Pancreas (tissue), 10 donors: Measurements from ENCODE around the gene EHBP1. TPM values are rescaled to one million over a fixed set of nuclear protein-coding genes. Genes with fewer than 3 reads are reported as not detected.

Source experiments
- ATAC-seq, 4 donors: fragments of 200-7000 bp; cut with Tn5 transposase; one replicate each; pipeline versions ENCODE4 v1.8.0 to v1.9.1; 2020; ENCODE audit warnings: mild to moderate bottlenecking in 4 of 4, moderate library complexity in 4 of 4
- DNase-seq, 6 donors: peaks; one replicate each; pipeline ENCODE4 v3.0.0-alpha.2; 2020
- FAIRE-seq: peaks from 2 replicates; lab custom pipeline; 2012; peaks lifted over from hg19 to GRCh38; lab: Jason Lieb, UNC
- H3K27ac ChIP-seq, 4 donors: fragments of 200-600 bp; sonication (generic); 1 replicate in 3 of 4; 2 replicates in 1 of 4; pipeline versions ENCODE4 v1.5.0 to v1.8.0; 2020
- H3K27me3 ChIP-seq, 4 donors: fragments of 200-600 bp; one replicate each; pipeline ENCODE4 v1.8.0; 2021
- H3K36me3 ChIP-seq, 3 donors: fragments of 200-600 bp; sonication (generic) in 1 of 3; one replicate each; pipeline versions ENCODE4 v1.5.0 to v1.8.0; 2020 to 2021
- H3K4me1 ChIP-seq, 3 donors: fragments of 200-600 bp; one replicate each; pipeline ENCODE4 v1.8.0; 2021
- H3K4me3 ChIP-seq, 4 donors: fragments of 200-600 bp; sonication (generic) in 2 of 4; one replicate each; pipeline versions ENCODE4 v1.5.0 to v1.8.0; 2020 to 2021
- H3K9me3 ChIP-seq, 4 donors: fragments of 200-600 bp; one replicate each; pipeline ENCODE4 v1.8.0; 2021
- WGBS, 2 donors: extraction: QIAGEN DNeasy Blood & Tissue Kit; methylation state at CpG; one replicate each; pipeline ENCODE4 v1.1.7; 2013; 5-methylcytosine and 5-hydroxymethylcytosine counted together
- intact Hi-C, 3 donors: fragments of 100-400 bp; cut with DNase I; formaldehyde crosslinking; loops; one replicate each; pipeline versions ENCODE4 v1.11.1 to v1.14.2; 2022
- polyA plus RNA-seq, 2 donors: library from polyadenylated mRNA; stranded (reverse); fragments of 200-250 nt; gene quantifications; one replicate each; pipeline ENCODE4 v1.2.3, GENCODE V29; 2013
- total RNA-seq, 6 donors: library from RNA; stranded (reverse); fragmentation: NEBNext Ultra II Directional in 4 of 6; extraction: Animal tissue kit (Norgen Biotek cat#: 25700) in 4 of 6; gene quantifications; one replicate each; pipeline versions ENCODE4 v1.2.1 to v1.2.4, GENCODE V29; 2021 to 2023
- TF ChIP-seq, protein P1 (sequence below), 4 donors: fragments of 200-600 bp; sonication (generic) in 3 of 4; IDR thresholded peaks; one replicate each; pipeline versions ENCODE4 v1.5.0 to v1.8.0; 2021; ENCODE audit warnings: antibody characterized with exemption in 4 of 4
- donor health status: healthy with polysubstance abuse.
- donor health status: DM: no; HTN: no; CAD: no; lungs with moderate emphysema.
- donor health status: DM: no; HTN: no; CAD: no.
- donor health status: control.
- donor health status: control.
- donor health status: Bipolar disorder and iron deficiency.
- donor health status: DM: yes; HTN: yes; CAD: no.
- donor health status: DM: no; HTN: no; CAD: no.
- donor health status: DM: no; HTN: no; CAD: no.
- donor health status: DM: yes; HTN: yes; CAD: no.

Gene EHBP1
- total and polyA plus RNA-seq, 8 donors, result 7.1 to 34.6 (median 21.1) TPM

DNA sequence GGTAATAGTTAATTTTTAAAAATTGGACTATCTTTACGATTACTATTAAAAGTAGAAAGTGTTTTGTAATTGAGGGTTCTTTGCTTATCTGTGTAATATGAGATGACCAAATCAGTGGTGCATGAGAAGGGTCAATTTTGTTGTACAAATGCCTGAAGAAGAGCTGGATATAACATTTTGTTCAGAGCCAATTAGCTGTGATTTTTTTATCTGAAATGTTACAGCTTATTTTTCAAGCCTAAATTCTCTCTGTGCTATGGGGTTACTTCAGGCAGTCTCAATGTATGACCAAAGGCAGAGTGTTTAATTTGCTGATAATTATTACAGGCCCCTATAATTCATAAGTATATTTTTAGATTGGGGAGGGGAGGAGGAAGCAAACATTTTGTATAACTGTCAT is 386.9 kb downstream of the EHBP1 start:
- Histone ChIP-seq H3K9me3 (no peaks in the 10 kb centered on the region), H3K27me3 (no peaks in the 10 kb centered on the region), H3K27ac (no peak overlapping the region), H3K4me3 (no peak overlapping the region), H3K4me1 (no peaks in the 10 kb centered on the region), H3K36me3 (no peaks in the 10 kb centered on the region)
- TF ChIP-seq, protein P1, sequence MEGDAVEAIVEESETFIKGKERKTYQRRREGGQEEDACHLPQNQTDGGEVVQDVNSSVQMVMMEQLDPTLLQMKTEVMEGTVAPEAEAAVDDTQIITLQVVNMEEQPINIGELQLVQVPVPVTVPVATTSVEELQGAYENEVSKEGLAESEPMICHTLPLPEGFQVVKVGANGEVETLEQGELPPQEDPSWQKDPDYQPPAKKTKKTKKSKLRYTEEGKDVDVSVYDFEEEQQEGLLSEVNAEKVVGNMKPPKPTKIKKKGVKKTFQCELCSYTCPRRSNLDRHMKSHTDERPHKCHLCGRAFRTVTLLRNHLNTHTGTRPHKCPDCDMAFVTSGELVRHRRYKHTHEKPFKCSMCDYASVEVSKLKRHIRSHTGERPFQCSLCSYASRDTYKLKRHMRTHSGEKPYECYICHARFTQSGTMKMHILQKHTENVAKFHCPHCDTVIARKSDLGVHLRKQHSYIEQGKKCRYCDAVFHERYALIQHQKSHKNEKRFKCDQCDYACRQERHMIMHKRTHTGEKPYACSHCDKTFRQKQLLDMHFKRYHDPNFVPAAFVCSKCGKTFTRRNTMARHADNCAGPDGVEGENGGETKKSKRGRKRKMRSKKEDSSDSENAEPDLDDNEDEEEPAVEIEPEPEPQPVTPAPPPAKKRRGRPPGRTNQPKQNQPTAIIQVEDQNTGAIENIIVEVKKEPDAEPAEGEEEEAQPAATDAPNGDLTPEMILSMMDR (IDR thresholded peaks at IDR 0.05), result no peak
- intact Hi-C loops, result no loop called here
- DNase-seq (no peak), FAIRE-seq (no peak), ATAC-seq (no peak)
- 57 to 69% methylated on average over 1 of the region's 1 CpG for WGBS, 2 donors

DNA sequence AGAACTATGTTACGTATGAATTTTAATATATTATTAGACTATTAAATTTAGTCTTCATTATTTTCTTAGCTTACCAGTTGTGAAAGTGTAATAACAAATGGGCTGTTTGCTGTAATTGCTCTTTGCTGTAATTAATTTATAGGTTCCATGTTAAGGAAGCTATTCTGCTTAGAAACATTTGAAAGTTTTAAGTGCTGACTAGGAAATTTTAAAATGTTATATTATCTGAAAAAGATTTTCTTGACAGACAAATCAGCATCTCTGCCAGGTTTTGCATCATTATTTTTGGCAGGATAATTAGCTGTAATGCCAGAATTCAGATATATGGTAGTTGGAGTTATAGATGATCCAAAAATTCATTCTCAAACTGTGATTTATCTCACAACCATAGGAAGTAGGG is 387.3 kb downstream of the EHBP1 start:
- H3K36me3 ChIP-seq, result no peaks in the 10 kb centered on the region
- H3K27me3 ChIP-seq, result no peaks in the 10 kb centered on the region
- no peak for FAIRE-seq
- H3K4me3 ChIP-seq, result no peak overlapping the region
- H3K4me1 ChIP-seq, result no peaks in the 10 kb centered on the region
- ATAC-seq, result no peak
- no peak overlapping the region for H3K27ac ChIP-seq
- DNase-seq, result no peak
- H3K9me3 ChIP-seq, result no peaks in the 10 kb centered on the region
- intact Hi-C loops, result no loop called here
- 0% methylated on average over 1 of the region's 1 CpG for WGBS, 2 donors
- TF ChIP-seq, protein P1 (IDR thresholded peaks at IDR 0.05), result no peak

DNA sequence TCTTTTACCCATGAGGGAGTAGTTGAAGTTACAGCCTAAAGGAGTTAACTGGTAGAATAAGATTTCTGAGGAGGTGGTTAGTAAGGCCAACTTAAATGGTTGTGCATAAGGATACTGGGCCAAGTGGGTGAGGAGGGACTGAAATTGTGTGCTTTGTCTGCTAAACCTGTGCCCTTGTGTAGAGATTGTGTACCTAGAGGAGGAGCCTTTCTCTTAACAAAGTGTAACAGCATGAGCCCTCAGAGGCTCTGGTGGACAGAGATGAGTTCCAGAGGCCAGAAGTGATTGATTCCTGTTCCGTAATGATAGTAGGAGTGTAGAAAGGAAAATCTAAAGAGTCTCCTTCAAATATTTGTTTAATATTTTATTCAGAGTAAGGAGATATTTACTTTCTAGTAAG is 388.0 kb downstream of the EHBP1 start:
- Histone ChIP-seq H3K27me3 (no peaks in the 10 kb centered on the region), H3K4me1 (no peaks in the 10 kb centered on the region), H3K36me3 (no peaks in the 10 kb centered on the region), H3K27ac (no peak overlapping the region), H3K4me3 (no peak overlapping the region), H3K9me3 (no peaks in the 10 kb centered on the region)
- intact Hi-C loops, result no loop called here
- DNase-seq (no peak), FAIRE-seq (no peak), ATAC-seq (no peak)
- 74 to 85% methylated on average over 1 of the region's 1 CpG for WGBS, 2 donors
- TF ChIP-seq, protein P1 (IDR thresholded peaks at IDR 0.05), result no peak

Other genes starting within 250 kb of the EHBP1 start
- 1 to 10 TPM; 1.3 to 3.2 (median 2.4) TPM for gene TMEM17, start 199.5 kb upstream of the EHBP1 start, total RNA-seq
- 1 to 10 TPM; 1.3 to 5.8 TPM for gene TMEM17, start 199.5 kb upstream of the EHBP1 start, polyA plus RNA-seq